CD4-positive, alpha-beta T cell treated with Interleukin-10 for 1 hour (primary cell): Measurements from ENCODE around the gene USP17L19.
"Not testable (repeated sequence)": the region's sequence is repeated elsewhere in the genome, so short reads cannot be mapped to it uniquely, and the experiment has no call there.

Experiments
- DNase-seq: peaks from one replicate; pipeline ENCODE4 v3.0.0-alpha.2; 2020

The USP17L19 gene, protein sequence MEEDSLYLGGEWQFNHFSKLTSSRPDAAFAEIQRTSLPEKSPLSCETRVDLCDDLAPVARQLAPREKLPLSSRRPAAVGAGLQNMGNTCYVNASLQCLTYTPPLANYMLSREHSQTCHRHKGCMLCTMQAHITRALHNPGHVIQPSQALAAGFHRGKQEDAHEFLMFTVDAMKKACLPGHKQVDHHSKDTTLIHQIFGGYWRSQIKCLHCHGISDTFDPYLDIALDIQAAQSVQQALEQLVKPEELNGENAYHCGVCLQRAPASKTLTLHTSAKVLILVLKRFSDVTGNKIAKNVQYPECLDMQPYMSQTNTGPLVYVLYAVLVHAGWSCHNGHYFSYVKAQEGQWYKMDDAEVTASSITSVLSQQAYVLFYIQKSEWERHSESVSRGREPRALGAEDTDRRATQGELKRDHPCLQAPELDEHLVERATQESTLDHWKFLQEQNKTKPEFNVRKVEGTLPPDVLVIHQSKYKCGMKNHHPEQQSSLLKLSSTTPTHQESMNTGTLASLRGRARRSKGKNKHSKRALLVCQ

DNA sequence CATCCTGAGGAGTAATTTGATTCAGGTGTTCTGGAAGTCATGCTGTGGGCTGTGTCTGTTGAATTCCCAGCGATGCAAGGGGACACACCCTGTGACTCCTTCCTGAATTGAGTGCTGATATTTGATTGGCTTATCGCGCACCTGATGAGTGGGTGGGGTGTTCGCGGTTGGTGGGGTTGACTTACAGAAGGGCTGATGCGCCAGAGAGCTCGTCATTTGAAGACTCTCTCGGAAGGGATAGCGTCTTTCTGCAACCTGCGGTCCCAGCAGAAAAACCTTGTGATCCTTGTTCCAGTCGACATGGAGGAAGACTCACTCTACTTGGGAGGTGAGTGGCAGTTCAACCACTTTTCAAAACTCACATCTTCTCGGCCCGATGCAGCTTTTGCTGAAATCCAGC is at the start of gene USP17L19:
Gene USP17L19, plus strand, starts transcription at position 301 of the 400 bp plus-strand sequence. Its CDS starts 0 bp downstream, at position 301.
- DNase-seq: not testable (repeated sequence)

DNA sequence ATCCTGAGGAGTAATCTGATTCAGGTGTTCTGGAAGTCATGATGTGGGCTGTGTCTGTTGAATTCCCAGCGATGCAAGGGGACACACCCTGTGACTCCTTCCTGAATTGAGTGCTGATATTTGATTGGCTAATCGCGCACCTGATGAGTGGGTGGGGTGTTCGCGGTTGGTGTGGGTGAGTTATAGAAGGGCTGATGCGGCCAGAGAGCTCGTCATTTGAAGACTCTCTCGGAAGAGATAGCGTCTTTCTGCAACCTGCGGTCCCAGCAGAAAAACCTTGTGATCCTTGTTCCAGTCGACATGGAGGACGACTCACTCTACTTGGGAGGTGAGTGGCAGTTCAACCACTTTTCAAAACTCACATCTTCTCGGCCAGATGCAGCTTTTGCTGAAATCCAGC is 42.8 kb upstream of the USP17L19 start, which contains the start of gene USP17L10:
Gene USP17L10, plus strand, starts transcription at position 301 of the 400 bp plus-strand sequence. Its CDS starts 0 bp downstream, at position 301.
- not testable (repeated sequence) for DNase-seq

DNA sequence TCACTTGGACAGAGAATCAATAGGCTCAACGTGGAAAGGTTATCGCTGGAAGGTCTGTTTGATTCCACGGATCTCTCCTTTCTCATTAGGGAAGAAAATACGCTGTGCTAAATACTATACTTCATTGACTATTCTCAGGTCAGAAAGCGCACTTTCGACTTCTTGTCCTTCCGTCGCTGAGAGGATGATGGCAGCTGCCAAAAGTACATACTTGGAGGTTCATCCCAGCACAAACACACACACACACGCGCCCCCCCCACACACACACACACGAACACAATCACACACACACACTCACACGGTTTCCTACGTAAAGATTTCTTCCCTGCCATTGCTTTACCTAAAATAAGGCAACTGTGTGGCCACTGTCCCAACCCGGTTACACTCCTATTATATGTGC is 38.5 kb upstream of the USP17L19 start:
- not testable (repeated sequence) for DNase-seq

DNA sequence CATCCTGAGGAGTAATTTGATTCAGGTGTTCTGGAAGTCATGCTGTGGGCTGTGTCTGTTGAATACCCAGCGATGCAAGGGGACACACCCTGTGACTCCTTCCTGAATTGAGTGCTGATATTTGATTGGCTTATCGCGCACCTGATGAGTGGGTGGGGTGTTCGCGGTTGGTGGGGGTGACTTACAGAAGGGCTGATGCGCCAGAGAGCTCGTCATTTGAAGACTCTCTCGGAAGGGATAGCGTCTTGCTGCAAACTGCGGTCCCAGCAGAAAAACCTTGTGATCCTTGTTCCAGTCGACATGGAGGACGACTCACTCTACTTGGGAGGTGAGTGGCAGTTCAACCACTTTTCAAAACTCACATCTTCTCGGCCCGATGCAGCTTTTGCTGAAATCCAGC is 38.1 kb upstream of the USP17L19 start, which contains the start of gene USP17L11:
Gene USP17L11, plus strand, starts transcription at position 301 of the 400 bp plus-strand sequence. Its CDS starts 0 bp downstream, at position 301.
- not testable (repeated sequence) for DNase-seq

DNA sequence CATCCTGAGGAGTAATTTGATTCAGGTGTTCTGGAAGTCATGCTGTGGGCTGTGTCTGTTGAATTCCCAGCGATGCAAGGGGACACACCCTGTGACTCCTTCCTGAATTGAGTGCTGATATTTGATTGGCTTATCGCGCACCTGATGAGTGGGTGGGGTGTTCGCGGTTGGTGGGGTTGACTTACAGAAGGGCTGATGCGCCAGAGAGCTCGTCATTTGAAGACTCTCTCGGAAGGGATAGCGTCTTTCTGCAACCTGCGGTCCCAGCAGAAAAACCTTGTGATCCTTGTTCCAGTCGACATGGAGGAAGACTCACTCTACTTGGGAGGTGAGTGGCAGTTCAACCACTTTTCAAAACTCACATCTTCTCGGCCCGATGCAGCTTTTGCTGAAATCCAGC is 33.3 kb upstream of the USP17L19 start, which contains the start of gene USP17L12:
Gene USP17L12, plus strand, starts transcription at position 301 of the 400 bp plus-strand sequence. Its CDS starts 0 bp downstream, at position 301.
- not testable (repeated sequence) for DNase-seq

DNA sequence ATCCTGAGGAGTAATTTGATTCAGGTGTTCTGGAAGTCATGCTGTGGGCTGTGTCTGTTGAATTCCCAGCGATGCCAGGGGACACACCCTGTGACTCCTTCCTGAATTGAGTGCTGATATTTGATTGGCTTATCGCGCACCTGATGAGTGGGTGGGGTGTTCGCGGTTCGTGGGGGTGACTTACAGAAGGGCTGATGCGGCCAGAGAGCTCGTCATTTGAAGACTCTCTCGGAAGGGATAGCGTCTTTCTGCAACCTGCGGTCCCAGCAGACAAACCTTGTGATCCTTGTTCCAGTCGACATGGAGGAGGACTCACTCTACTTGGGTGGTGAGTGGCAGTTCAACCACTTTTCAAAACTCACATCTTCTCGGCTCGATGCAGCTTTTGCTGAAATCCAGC is 28.6 kb upstream of the USP17L19 start, which contains the start of gene USP17L13:
Gene USP17L13, plus strand, starts transcription at position 301 of the 400 bp plus-strand sequence. Its CDS starts 0 bp downstream, at position 301.
- DNase-seq: not testable (repeated sequence)

DNA sequence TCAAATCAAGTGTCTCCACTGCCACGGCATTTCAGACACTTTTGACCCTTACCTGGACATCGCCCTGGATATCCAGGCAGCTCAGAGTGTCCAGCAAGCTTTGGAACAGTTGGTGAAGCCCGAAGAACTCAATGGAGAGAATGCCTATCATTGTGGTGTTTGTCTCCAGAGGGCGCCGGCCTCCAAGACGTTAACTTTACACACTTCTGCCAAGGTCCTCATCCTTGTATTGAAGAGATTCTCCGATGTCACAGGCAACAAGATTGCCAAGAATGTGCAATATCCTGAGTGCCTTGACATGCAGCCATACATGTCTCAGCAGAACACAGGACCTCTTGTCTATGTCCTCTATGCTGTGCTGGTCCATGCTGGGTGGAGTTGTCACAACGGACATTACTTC is 22.9 kb upstream of the USP17L19 start:
- not testable (repeated sequence) for DNase-seq

DNA sequence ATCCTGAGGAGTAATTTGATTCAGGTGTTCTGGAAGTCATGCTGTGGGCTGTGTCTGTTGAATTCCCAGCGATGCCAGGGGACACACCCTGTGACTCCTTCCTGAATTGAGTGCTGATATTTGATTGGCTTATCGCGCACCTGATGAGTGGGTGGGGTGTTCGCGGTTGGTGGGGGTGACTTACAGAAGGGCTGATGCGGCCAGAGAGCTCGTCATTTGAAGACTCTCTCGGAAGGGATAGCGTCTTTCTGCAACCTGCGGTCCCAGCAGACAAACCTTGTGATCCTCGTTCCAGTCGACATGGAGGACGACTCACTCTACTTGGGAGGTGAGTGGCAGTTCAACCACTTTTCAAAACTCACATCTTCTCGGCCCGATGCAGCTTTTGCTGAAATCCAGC is 19.1 kb upstream of the USP17L19 start, which contains the start of gene USP17L15:
Gene USP17L15, plus strand, starts transcription at position 301 of the 400 bp plus-strand sequence. Its CDS starts 0 bp downstream, at position 301.
- not testable (repeated sequence) for DNase-seq

DNA sequence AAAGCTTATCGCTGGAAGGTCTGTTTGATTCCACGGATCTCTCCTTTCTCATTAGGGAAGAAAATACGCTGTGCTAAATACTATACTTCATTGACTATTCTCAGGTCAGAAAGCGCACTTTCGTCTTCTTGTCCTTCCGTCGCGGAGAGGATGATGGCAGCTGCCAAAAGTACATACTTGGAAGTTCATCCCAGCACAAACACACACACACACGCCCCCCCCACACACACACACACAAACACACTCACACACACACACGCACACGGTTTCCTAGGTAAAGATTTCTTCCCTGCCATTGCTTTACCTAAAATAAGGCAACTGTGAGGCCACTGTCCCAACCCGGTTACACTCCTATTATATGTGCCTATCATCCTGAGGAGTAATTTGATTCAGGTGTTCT is 14.7 kb upstream of the USP17L19 start:
- not testable (repeated sequence) for DNase-seq

DNA sequence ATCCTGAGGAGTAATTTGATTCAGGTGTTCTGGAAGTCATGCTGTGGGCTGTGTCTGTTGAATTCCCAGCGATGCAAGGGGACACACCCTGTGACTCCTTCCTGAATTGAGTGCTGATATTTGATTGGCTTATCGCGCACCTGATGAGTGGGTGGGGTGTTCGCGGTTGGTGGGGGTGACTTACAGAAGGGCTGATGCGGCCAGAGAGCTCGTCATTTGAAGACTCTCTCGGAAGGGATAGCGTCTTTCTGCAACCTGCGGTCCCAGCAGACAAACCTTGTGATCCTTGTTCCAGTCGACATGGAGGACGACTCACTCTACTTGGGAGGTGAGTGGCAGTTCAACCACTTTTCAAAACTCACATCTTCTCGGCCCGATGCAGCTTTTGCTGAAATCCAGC is 9.6 kb upstream of the USP17L19 start, which contains the start of gene USP17L17:
Gene USP17L17, plus strand, starts transcription at position 301 of the 400 bp plus-strand sequence. Its CDS starts 0 bp downstream, at position 301.
- DNase-seq: not testable (repeated sequence)

DNA sequence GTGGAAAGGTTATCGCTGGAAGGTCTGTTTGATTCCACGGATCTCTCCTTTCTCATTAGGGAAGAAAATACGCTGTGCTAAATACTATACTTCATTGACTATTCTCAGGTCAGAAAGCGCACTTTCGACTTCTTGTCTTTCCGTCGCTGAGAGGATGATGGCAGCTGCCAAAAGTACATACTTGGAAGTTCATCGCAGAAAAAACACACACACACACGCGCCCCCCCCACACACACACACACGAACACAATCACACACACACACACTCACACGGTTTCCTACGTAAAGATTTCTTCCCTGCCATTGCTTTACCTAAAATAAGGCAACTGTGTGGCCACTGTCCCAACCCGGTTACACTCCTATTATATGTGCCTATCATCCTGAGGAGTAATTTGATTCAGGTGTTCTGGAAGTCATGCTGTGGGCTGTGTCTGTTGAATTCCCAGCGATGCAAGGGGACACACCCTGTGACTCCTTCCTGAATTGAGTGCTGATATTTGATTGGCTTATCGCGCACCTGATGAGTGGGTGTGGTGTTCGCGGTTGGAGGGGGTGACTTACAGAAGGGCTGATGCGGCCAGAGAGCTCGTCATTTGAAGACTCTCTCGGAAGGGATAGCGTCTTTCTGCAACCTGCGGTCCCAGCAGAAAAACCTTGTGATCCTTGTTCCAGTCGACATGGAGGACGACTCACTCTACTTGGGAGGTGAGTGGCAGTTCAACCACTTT is 5.1 kb upstream of the USP17L19 start, which contains the start of gene USP17L18:
Gene USP17L18, plus strand, starts transcription at position 678 of the 728 bp plus-strand sequence. Its CDS starts 0 bp downstream, at position 678.
- DNase-seq: not testable (repeated sequence)

DNA sequence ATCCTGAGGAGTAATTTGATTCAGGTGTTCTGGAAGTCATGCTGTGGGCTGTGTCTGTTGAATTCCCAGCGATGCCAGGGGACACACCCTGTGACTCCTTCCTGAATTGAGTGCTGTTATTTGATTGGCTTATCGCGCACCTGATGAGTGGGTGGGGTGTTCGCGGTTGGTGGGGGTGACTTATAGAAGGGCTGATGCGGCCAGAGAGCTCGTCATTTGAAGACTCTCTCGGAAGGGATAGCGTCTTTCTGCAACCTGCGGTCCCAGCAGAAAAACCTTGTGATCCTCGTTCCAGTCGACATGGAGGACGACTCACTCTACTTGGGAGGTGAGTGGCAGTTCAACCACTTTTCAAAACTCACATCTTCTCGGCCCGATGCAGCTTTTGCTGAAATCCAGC is 4.6 kb downstream of the USP17L19 start, which contains the start of gene USP17L20:
Gene USP17L20, plus strand, starts transcription at position 301 of the 400 bp plus-strand sequence. Its CDS starts 0 bp downstream, at position 301.
- DNase-seq: not testable (repeated sequence)

DNA sequence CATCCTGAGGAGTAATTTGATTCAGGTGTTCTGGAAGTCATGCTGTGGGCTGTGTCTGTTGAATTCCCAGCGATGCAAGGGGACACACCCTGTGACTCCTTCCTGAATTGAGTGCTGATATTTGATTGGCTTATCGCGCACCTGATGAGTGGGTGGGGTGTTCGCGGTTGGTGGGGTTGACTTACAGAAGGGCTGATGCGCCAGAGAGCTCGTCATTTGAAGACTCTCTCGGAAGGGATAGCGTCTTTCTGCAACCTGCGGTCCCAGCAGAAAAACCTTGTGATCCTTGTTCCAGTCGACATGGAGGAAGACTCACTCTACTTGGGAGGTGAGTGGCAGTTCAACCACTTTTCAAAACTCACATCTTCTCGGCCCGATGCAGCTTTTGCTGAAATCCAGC is 9.4 kb downstream of the USP17L19 start, which contains the start of gene USP17L21:
Gene USP17L21, plus strand, starts transcription at position 301 of the 400 bp plus-strand sequence. Its CDS starts 0 bp downstream, at position 301.
- DNase-seq: not testable (repeated sequence)

DNA sequence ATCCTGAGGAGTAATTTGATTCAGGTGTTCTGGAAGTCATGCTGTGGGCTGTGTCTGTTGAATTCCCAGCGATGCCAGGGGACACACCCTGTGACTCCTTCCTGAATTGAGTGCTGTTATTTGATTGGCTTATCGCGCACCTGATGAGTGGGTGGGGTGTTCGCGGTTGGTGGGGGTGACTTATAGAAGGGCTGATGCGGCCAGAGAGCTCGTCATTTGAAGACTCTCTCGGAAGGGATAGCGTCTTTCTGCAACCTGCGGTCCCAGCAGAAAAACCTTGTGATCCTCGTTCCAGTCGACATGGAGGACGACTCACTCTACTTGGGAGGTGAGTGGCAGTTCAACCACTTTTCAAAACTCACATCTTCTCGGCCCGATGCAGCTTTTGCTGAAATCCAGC is 14.1 kb downstream of the USP17L19 start, which contains the start of gene USP17L22:
Gene USP17L22, plus strand, starts transcription at position 301 of the 400 bp plus-strand sequence. Its CDS starts 0 bp downstream, at position 301.
- DNase-seq: not testable (repeated sequence)

DNA sequence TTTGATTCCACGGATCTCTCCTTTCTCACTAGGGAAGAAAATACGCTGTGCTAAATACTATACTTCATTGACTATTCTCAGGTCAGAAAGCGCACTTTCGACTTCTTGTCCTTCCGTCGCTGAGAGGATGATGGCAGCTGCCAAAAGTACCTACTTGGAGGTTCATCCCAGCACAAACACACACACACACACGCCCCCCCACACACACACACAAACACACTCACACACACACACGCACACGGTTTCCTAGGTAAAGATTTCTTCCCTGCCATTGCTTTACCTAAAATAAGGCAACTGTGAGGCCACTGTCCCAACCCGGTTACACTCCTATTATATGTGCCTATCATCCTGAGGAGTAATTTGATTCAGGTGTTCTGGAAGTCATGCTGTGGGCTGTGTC is 18.5 kb downstream of the USP17L19 start:
- DNase-seq: not testable (repeated sequence)
